Dedifferentiated amniotic fluid mesenchymal stem cell (primary cell): ENCODE measurements around the gene GMDS.
A peak's percentile ranks its signal among the peaks of the same experiment; 100 is the strongest.

ENCODE experiments used
- DNase-seq: peaks from one replicate; pipeline ENCODE4 v3.0.0-alpha.2; 2016; ENCODE audit errors: extremely low spot score

GMDS gene

DNA sequence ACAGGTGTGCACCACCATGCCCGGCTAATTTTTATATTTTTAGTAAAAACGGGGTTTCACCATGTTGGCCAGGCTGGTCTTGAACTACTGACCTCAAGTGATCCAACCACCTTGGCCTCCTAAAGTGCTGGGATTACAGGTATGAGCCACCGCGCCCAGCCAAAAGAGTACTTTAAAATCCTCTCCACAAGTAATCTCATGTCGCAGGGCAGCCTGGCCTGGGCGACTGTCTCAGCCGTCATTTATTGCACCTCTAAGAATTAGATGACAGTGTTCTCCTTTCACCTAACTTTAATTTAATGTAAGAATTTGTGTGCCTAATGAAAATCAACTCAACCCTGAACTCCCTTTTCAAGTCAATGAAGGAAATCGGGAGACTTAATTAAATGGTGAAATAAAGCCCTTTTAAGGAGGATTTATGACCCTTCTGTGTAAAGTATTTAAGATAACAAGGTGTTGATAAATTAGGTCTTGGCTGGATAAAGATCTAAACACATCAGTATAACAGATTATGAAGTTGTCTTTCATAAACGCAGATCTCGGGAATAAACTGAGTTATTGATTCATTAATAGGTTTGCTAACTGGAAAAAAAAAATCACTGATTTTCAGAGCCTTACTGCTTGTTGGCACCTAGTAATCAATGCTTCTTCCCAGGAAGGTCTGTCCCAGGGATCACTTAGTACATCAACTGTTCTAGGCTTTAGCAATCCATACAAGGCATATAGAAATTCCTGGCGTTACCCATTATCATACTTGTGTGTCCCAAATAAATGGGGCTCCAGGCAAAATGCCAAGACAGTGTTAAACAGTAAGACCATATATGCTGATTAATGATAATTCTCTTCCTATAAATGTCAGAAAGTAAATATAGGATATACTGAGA is 209.3 kb downstream of the GMDS start:
- DNase-seq = no peak

DNA sequence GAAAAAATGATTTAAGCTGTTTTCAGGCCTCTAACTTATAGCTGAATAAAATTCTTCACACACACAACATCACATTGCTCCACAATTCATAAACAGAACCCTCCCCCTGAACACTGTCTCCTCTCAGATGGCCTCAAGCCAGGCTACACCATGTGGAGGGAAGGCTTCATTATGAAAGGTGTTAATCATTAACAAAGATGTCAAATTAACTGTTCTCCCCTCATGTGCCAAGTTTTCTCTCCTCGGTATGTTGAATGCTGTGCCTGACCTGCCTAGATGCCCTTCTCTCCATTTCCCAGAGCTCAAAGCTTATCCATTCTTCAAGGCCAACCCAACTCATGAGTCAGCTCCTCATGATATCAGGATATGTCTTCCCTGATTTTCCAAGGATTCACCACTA is 210.4 kb downstream of the GMDS start:
- no peak for DNase-seq

GRCh38 chr6:2034256-2034655 is 211.1 kb downstream of the GMDS start:
- no peak for DNase-seq

DNA sequence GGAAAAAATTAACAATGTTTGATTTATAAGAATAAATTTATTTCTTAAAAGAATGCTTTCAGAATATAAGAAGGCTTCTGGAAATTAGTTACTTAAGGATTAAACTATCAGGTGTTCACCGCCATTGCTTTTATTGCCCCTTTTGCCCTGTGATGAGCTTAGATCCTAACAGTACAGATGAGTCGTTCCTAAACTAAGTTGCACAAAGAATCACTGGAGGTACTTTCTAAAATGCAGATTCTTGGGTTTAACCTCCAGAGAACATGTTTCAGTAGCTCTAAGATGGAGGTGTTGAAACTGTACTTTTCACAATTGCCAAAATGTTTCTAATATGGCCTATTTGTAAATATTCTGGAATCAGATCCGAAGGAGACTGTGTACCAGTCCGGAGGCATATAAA is 211.9 kb downstream of the GMDS start:
- DNase-seq = no peak

DNA sequence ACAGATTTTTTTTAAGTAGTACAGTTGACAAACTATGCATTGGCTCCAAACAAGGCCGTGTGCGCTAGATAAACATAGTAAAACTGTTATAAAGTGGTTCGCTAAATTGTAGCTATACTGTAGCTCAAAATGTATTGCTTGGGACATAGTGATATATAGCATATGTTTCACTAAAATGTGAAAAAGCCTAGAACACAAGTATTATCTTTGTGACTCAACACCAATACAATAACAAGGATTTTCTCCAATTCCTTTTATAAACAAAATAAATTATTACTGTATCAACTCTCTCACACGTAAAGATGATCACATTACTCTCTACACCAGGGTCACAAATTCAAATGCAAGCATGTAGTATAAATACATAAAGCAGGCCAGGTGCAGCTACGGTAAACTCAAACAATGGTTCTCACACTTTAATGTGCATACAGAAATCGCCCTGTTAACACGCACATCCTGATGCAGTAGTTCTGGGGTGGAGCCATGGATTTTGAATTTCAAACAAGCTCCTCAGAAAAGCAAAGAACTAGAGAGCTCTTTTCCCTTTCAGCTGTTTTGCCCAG is 214.6 kb downstream of the GMDS start:
- no peak for DNase-seq

GRCh38 chr6:2029952-2030351 is 215.5 kb downstream of the GMDS start:
- DNase-seq = no peak

- no peak for DNase-seq
Measured at GRCh38 chr6:2029130-2029794, 216.1 kb downstream of the GMDS start.

GRCh38 chr6:2028457-2029038 is 216.9 kb downstream of the GMDS start:
- DNase-seq = no peak

GRCh38 chr6:2026133-2026532 is 219.3 kb downstream of the GMDS start:
- DNase-seq = no peak

GRCh38 chr6:2021713-2022125 is 223.7 kb downstream of the GMDS start:
- peak; percentile 36 for DNase-seq

DNA sequence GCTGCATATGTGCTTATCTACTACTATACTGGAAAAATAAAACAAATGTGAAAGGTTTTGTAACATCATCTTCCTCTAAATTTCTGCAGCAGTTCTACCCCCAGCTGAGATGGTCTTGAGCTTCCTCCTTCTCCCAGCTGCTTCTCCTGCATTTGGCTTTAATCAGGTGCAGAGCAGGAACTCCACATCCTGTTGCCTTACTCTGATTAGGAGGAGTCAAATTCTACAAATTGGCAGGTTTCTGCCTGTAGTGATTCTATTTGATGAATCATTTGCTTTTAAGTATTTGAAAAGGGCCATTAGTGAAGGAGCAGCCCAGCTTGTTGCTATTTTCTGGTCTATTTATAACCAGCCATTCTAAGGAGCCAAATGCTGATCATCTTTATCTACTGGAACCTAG is 224.5 kb downstream of the GMDS start:
- DNase-seq = no peak

DNA sequence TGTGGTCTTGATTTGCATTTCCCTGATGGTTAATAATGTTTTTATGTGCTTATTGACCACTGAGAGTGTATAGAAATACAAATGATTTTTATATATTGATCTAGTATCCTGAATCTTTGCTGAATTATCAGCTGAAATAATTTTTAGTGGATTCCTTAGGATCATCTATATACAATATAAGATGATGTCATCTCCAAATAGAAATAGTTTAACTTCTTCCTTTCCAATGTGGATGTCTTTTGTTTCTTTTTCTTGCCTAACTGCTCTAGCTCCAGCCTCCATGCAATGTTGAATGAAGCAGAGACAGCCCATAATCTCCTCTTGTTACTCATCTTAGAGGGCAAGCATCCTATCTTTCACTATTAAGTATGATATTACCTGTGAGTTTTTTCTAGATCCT is 226.4 kb downstream of the GMDS start:
- DNase-seq = no peak

GRCh38 chr6:2016040-2016439 is 229.4 kb downstream of the GMDS start:
- DNase-seq = no peak

GRCh38 chr6:2008383-2008976 is 236.9 kb downstream of the GMDS start:
- DNase-seq = no peak

DNA sequence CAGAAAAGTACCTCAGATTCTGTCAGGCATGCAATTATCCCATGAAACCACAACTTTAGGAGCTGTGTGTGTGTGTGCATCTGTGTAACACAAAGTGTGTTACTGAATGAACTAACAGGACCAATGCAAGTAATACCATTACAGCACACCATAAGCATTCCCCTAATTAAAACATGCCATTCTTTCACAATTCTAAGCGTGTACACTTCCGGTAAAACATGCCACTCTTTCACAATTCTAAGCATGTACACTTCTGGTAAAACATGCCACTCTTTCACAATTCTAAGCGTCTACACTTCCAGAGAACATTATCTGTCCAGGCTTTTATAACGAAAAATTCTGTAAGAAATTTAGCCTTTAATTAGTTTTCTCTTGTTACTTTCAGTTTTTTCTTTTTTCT is 238.2 kb downstream of the GMDS start:
- DNase-seq = no peak

GRCh38 chr6:2004888-2005287 is 240.5 kb downstream of the GMDS start:
- DNase-seq = no peak

DNA sequence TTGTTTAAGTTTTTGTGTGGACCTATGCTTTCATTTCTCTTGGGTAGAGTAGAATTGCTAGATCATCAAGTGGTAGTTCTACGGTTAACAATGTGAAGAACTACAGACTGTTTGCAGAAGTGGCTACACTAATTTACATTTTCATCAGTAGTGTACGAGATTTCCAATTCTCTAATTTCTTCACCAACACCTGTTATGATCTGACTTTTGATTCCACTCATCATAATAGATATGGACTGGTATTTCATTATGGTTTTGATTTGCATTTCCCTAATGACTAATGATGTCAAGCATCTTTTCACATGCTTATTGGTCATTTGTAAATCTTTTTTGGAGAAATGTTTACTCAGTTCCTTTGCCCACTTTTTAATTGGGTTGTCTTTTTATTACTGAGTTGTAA is 244.4 kb downstream of the GMDS start:
- DNase-seq = no peak

DNA sequence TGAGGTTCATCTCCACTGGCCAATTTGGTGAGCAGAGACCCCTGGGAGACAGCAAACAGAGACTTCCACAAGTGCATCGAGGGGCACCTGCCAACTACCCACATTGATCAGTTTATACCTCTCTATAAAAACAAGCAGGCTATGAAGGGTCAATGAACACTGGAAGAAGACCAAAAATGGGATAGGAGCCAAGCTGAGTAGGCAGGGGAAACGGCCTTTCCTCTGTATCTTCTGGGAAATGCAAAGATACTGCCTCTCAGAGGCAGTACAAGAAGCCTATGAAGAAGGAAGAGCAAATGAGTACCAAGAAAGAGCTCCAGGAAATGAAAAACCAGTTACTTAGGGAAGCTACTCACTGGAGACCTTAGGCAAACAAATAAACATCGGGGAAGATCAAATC is 247.7 kb downstream of the GMDS start:
- DNase-seq = no peak

DNA sequence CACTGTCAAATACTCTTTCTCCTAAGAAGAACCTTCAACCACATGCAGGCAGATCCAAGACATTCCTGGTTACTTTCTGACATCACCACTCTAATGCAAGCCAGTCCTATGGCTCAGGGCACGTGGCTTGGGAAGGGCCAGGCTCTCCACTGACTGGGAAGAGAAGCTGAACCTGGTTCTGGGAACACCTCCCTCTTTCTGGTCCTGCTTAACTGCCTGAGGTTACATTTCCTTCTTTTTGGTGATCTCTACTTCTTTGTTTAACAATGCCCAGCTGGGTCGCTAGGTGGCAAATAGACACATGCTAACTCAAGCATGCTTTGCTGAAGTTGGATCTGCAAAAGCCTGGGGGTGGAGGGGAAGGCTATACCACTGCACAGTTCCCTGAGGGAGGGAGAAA is 249.8 kb downstream of the GMDS start:
- no peak for DNase-seq

DNA sequence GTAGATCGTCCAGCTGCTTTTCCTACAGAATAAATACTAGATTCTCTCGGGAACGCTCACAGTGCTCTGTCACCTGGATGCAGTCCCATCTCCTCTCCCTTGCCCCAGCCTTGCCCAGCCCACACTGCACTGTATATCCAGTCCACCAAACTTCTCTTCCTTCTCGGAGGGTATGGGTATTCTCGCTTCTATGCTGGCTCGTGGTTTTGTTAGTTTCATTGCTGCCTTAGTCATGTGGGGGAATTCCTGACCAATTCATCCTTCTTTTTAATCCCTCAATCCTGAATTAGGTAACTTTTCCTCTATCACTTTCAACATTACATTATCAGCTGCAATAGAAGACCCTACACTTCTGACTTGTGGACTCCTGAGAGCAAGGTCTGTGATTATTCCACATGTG is 252.4 kb downstream of the GMDS start:
- DNase-seq = no peak

- no peak for DNase-seq
Measured at GRCh38 chr6:1991332-1991878, 254.0 kb downstream of the GMDS start.

GRCh38 chr6:1988843-1989242 is 256.6 kb downstream of the GMDS start:
- DNase-seq = no peak
